ENCODE data around the gene STK35.

Gene STK35

GRCh38 chr20:2137552-2138201 is 36.0 kb downstream of the STK35 start:
- DNase-seq, result no peak

DNA sequence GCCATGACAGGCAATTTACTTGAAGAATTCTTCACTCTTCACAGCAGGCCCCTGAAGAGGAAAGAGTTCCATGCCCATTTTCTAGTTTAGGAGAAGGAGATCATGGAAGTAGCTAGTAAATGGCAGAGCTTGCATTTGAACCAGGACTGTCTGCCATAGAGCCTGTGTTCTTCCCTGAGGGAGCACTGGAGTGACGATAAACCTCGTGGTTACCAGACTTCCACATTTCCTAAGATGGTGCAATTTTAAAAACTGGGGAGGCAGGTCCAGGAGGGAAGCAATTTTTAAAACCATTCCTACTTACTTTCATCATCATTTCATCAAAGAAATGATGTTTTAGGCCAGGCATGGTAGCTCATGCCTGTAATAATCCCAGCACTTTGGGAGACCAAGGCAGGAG is 36.8 kb downstream of the STK35 start:
- no peak for DNase-seq

DNA sequence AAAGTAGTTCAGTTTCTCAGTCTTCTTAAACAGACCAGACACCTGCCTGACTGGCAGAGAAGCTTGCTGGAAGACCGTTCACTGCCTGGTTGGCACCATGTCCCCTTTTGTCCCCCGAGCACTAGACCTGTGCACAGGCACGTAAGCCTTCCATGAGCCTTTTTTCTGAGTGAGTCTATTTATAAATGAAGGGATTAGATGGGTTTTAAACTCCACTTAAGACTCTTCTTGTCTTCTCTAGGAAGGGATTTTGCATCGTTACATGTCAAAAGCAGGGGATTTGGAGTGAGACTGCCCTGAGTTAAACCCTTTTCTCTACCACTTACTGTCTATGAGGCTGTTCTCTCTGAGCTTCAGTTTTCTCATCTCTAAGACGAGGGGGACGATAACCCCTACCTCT is 37.6 kb downstream of the STK35 start:
- DNase-seq, result no peak

DNA sequence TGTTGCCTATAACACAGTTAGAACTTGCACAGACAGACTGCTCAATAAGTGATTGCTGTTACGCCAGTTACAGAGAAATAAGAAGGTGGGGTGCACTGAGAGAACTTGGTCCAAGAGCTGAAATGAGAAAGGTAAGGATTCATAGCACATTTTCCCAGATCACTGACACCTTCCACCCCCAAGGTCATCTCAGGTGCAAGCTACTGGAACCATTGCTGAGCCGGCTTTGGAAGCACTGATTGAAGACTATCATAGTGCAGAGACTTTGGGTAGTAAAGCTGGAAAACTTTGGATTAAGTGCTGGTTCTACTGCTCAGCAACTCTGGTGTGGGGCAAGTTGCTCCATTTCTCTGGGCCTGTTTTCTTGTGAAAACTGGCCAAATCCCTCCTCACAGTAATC is 38.1 kb downstream of the STK35 start:
- DNase-seq, result no peak

- DNase-seq, result no peak
Observed at GRCh38 chr20:2140561-2140960, 38.9 kb downstream of the STK35 start.

DNA sequence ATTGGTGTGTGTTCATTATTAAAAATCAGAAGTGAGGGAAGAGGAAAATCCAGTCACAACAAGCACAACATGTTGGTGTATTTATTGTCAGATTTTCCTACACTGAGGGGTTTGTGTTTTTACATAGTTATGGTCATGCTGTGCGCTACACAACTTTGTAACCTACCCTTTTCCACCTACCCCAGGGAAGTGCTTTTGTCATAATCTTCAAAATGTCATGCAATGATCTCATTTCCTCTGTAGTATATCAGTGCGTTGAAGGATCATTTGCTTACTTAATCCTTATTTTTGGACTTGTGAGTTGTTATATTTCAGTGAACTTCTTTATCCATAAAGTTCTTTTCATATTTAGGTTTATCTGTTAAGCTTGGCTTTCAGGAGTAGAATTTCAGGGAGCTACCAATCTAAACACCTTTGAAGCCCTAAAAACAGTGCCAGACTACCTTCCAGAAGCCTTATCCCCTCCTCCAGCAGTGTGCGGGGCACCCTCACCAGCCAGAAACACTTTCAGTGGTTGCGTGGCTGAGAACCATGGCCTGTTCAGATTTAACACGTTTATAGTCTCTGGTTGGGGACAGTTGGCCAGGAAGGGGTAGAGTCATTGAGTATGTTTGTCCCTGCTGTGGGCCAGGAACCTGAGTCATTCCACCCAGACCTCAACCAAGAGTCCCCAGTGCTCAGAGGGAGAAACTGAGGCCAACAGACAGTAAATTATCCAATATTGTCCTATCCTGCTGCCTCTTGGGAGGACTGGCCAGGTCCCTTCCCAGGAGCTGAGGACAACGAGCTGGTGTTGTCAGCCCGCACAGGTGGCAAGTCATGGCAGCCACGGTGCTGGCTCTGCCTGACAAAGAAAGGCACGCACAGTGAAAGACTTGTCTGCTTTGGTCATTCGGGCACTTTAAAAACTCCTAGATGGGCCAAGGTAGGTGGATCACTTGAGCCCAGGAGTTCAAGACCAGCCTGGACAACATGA is 40.3 kb downstream of the STK35 start:
- no peak for DNase-seq

GRCh38 chr20:2142649-2143048 is 41.0 kb downstream of the STK35 start:
- DNase-seq, result no peak

GRCh38 chr20:2143594-2143993 is 42.0 kb downstream of the STK35 start:
- no peak for DNase-seq

DNA sequence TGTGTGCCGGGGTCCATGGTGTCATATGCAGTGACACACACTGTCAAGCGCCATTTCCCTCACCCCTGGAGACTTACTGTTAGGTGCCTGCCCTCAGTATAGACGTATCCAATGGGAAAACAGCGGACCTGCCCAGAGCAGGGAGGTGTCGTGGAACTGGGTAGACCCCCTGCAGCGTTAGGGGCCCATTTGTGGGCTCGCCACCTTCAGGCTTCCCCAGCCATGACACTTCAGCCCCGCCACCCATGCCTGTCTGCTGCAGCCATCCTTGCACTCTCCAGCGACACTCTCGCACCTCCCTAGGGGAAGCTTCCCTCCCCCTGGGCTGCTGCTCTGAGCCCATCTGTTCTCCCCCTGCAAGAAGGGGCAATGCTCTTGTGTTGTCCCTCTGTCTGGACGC is 43.2 kb downstream of the STK35 start:
- no peak for DNase-seq

DNA sequence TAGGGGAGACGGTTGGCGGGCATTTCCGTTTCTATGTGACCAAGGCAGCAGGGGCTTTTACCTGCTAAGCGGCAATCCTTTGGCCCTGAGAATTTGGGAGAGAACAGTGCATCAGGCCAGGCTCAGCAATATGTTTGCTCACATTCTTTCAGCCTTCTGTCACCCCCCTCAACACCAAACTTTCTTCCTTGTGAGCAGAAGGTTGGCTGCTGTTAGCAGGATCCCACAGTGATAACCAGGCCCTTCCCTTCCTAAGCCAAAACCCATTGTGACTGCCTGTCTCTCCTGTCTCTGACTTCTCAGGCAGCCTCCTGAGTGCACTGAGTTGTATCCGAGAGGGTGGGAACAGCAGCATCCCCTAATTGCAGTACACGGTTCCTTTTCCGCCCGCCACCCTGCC is 43.7 kb downstream of the STK35 start:
- DNase-seq, result no peak

DNA sequence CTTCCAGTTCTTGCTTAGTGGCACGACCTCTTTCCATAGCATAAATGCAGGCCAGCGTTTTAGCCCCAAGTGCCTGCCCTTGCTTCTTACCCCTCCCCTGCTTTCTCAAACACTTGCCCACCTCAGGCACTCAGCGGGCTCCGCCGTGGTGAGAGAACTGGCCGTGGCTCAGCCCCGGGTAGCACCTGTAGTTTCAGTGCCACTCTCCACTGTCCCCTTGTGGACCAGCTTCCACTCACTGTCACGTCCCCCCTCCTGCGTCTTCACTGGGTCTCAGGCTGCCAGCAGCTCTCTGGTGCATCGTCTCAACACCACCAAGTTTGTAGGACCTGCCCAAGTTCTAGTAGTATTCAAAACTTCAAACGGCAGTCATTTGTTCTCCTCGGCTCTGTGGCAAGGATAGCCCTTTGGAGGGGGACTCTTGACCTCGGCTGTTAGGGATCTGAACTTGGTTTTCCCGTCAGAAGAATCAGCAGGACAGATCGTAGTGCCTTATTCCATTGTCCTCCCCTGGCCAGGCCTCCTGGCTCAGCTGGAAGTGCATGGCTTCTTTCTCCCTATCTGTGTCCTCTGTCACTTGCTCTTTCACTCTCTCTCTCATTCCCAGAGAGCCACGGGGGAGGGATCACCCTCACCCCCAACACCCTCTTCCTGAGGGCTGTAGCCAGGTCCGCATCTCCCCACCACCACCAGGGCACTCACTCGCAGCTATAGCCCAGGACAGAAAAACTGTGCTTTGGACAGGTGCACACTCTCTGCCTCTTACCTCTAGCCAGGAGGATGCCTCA is 44.6 kb downstream of the STK35 start:
- no peak for DNase-seq

GRCh38 chr20:2149507-2149906 is 47.9 kb downstream of the STK35 start:
- no peak for DNase-seq

- no peak for DNase-seq
Observed at GRCh38 chr20:2150660-2151059, 49.0 kb downstream of the STK35 start.

- no peak for DNase-seq
Observed at GRCh38 chr20:2151858-2152281, 50.2 kb downstream of the STK35 start.

DNA sequence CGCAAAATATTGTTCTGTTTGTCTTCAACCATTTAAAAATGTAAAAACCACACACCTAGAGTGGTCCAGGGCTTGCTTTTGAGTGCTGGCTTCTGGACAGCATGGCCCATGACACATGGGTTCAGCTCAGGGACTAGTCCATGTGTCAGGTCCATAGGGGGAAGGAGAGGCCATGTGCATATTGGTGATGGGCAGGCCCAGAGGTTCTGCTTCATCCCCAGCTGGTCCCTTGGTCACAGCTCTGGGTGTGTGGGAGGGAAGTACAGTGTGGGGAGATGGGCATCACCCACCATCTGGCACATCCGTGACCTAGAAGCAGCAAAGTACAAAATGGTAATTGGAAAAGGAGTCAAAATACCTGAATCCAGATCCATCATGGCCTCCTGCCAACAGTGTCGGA is 50.7 kb downstream of the STK35 start:
- no peak for DNase-seq

DNA sequence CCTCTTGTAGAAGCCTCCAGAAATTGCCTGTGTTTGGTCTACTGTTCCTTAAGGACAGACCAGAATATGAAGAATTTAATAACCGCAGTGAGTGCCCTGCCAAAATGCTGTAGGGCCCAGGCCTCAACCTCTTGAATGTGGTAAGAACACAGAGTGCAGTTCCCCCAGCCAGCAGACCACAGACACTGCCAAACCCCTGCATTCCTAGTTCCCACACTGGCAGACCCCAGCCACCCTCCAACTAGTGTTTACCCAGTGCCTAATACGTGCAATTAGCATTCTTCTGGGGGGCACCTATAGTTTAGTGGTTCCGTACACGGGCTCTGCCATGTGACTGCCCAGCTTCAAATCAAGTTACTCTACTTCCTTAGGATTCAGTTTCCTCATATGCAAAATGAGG is 51.7 kb downstream of the STK35 start:
- DNase-seq, result no peak

DNA sequence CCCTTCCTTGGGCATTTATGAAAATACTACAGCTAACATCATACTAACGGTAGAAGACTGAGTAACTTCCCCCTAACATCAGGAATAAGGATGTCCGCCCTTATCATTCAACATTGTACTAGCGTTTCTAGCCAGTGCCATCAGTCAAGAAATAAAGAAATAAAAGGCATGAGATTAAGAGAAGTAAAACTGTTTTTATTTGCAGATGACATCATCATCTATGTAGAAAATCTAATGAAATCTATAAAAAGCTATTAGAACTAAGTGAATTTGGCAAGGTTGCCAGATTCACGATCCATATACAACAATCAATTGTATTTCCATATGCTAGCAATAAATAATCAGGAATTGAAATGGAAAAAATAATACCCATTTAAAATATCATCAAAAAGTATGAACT is 54.6 kb downstream of the STK35 start:
- no peak for DNase-seq

DNA sequence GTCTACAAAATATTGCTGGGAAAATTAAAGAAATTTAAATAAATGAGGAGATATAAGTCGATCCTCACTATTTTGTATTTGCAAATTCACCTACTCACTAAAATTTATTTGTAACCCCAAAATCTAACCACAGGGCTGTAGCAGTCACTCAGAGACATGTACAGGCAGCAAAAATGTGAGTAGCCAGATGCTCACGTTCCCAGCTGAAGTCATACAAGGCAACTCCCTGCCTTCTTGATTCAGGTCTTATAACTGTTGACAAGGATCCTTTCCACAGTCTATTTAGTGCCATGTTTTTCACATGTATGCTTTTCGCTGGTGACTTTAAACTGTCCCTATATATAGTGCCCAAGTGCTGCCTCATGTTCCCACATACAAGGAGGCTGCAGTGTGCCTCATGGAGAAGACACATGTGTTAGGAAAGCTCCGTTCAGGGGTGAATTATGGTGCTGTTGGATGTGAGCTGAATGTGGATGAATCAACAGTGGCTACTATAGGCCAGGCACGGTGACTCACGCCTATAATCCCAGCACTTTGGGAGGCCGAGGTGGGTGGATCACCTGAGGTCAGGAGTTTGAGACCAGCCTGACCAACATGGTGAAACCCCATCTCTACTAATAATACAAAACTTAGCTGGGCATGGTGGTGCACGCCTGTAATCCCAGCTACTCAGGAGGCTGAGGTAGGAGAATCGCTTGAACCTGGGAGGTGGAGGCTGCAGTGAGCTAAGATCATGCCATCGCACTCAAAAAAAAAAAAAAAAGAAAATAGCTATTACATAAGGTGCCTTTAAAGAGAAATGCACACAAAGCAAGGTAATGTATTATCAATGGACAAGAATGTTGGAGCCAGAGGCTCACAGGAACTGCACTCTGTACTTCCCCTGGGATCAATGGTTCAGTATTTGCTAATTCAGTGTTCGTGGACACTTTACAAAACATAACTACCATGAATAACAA is 55.3 kb downstream of the STK35 start:
- no peak for DNase-seq

- no peak for DNase-seq
Observed at GRCh38 chr20:2162125-2162822, 60.6 kb downstream of the STK35 start.

- DNase-seq, result no peak
Observed at GRCh38 chr20:2162823-2163166, 61.2 kb downstream of the STK35 start.

GRCh38 chr20:2163312-2163711 is 61.7 kb downstream of the STK35 start:
- DNase-seq, result no peak

DNA sequence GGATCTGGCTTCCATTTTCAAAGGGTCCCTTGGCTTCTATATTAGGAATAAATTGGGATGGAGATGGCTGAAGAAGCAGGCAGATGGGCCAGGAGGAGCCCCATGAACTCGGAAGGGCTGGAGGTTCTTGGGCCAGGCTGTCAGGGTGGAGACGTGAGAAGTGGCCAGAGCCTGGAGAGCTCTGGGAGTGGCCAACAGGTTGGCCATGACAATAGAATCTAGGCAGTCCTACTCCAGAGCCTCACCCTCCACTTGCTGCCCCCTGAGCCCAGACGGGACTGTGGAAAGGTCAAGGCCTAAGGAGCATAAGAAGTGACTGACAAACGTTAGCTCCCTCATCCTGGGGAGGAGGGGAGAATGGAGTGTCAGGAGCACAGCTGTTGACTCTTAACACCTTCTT is 62.1 kb downstream of the STK35 start:
- no peak for DNase-seq
